Measurements from ENCODE around the gene HOATZ.

DNA sequence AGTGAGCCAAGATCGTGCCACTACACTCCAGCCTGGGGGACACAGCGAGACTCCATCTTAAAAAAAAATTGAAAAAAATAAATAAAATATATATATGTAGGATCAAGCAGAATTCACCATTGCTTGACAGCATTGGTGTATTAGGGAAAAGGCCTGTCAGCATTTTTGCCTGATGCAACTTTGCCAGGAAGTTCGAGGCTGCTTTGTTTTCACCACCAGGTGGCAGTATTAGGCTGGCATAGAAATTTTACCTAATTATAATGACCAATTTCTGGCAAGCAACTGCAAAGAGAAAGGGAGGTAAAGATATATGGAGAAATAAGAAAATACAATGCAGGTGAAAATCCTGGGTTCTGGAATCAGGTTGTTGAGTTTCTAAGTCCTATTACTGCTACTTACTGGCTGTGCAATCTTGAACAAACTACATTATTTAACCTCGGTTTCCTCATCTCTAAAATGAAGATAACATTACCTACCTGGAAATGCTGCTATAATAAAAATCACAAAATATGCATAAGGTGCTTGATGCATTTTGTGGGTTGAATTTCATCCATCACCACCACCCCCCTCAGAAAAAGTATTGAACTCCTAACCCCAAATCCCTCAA, 50.6 kb downstream of the HOATZ start:
- TF ChIP-seq POLR2A (IDR thresholded peaks at IDR 0.05) = no peak
- TF ChIP-seq, protein P1, sequence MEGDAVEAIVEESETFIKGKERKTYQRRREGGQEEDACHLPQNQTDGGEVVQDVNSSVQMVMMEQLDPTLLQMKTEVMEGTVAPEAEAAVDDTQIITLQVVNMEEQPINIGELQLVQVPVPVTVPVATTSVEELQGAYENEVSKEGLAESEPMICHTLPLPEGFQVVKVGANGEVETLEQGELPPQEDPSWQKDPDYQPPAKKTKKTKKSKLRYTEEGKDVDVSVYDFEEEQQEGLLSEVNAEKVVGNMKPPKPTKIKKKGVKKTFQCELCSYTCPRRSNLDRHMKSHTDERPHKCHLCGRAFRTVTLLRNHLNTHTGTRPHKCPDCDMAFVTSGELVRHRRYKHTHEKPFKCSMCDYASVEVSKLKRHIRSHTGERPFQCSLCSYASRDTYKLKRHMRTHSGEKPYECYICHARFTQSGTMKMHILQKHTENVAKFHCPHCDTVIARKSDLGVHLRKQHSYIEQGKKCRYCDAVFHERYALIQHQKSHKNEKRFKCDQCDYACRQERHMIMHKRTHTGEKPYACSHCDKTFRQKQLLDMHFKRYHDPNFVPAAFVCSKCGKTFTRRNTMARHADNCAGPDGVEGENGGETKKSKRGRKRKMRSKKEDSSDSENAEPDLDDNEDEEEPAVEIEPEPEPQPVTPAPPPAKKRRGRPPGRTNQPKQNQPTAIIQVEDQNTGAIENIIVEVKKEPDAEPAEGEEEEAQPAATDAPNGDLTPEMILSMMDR (IDR thresholded peaks at IDR 0.05) = peak; percentile 78 to 98 (median 86)

All from body of pancreas (tissue), 4 donors.